ENCODE measurements around the gene LDLRAD4.
A peak's percentile ranks its signal among the peaks of the same experiment; 100 is the strongest.

LDLRAD4 gene

GRCh38 chr18:13372531-13372951 is 154.0 kb downstream of the LDLRAD4 start:
- Mint-ChIP-seq H3K4me1 (peaks cover 81% of the 10 kb centered on the region), H3K36me3 (no peaks in the 10 kb centered on the region), H3K9me3 (no peaks in the 10 kb centered on the region), H3K27ac (peak overlapping the region; percentile 78), H3K27me3 (no peaks in the 10 kb centered on the region), H3K4me3 (no peak overlapping the region)

GRCh38 chr18:13374096-13374467 is 155.5 kb downstream of the LDLRAD4 start:
- Mint-ChIP-seq H3K36me3 (no peaks in the 10 kb centered on the region), H3K27ac (no peak overlapping the region), H3K9me3 (no peaks in the 10 kb centered on the region), H3K4me3 (no peak overlapping the region), H3K4me1 (peaks cover 88% of the 10 kb centered on the region), H3K27me3 (no peaks in the 10 kb centered on the region)

GRCh38 chr18:13374468-13375301 is 156.1 kb downstream of the LDLRAD4 start:
- H3K36me3 Mint-ChIP-seq: no peaks in the 10 kb centered on the region
- peak overlapping the region; percentile 69 for H3K4me3 Mint-ChIP-seq
- H3K27me3 Mint-ChIP-seq: no peaks in the 10 kb centered on the region
- H3K9me3 Mint-ChIP-seq: no peaks in the 10 kb centered on the region
- H3K27ac Mint-ChIP-seq: peak overlapping the region; percentile 95
- H3K4me1 Mint-ChIP-seq: peaks cover 86% of the 10 kb centered on the region

GRCh38 chr18:13375302-13376255 is 157.0 kb downstream of the LDLRAD4 start:
- H3K4me1 Mint-ChIP-seq: peaks cover 82% of the 10 kb centered on the region

GRCh38 chr18:13376298-13376840 is 157.8 kb downstream of the LDLRAD4 start:
- Mint-ChIP-seq H3K36me3 (no peaks in the 10 kb centered on the region), H3K27me3 (no peaks in the 10 kb centered on the region), H3K9me3 (no peaks in the 10 kb centered on the region), H3K27ac (peak overlapping the region; percentile 95), H3K4me1 (peaks cover 89% of the 10 kb centered on the region), H3K4me3 (peak overlapping the region; percentile 81)

More at GRCh38 chr18:13375302-13376255, 157.0 kb downstream of the LDLRAD4 start:
- H3K27me3 Mint-ChIP-seq: no peaks in the 10 kb centered on the region
- H3K36me3 Mint-ChIP-seq: no peaks in the 10 kb centered on the region
- H3K27ac Mint-ChIP-seq: peak overlapping the region; percentile 95
- no peaks in the 10 kb centered on the region for H3K9me3 Mint-ChIP-seq
- peak overlapping the region; percentile 81 for H3K4me3 Mint-ChIP-seq

- Mint-ChIP-seq H3K4me1 (peaks cover 89% of the 10 kb centered on the region), H3K4me3 (peak overlapping the region; percentile 81), H3K36me3 (no peaks in the 10 kb centered on the region), H3K9me3 (no peaks in the 10 kb centered on the region), H3K27ac (peak overlapping the region; percentile 95), H3K27me3 (no peaks in the 10 kb centered on the region)
Observed at GRCh38 chr18:13376841-13377351, 158.3 kb downstream of the LDLRAD4 start.

- H3K4me1 Mint-ChIP-seq: peaks cover 89% of the 10 kb centered on the region
- H3K27me3 Mint-ChIP-seq: no peaks in the 10 kb centered on the region
- H3K27ac Mint-ChIP-seq: peak overlapping the region; percentile 95
- H3K36me3 Mint-ChIP-seq: no peaks in the 10 kb centered on the region
- H3K4me3 Mint-ChIP-seq: peak overlapping the region; percentile 81
- H3K9me3 Mint-ChIP-seq: no peaks in the 10 kb centered on the region
Observed at GRCh38 chr18:13377496-13377895, 158.9 kb downstream of the LDLRAD4 start.

- Mint-ChIP-seq H3K27ac (peak overlapping the region; percentile 68), H3K27me3 (no peaks in the 10 kb centered on the region), H3K4me1 (peaks cover 89% of the 10 kb centered on the region), H3K36me3 (no peaks in the 10 kb centered on the region), H3K4me3 (peak overlapping the region; percentile 81), H3K9me3 (no peaks in the 10 kb centered on the region)
Observed at GRCh38 chr18:13378150-13378549, 159.6 kb downstream of the LDLRAD4 start.

GRCh38 chr18:13379062-13379865 is 160.7 kb downstream of the LDLRAD4 start:
- Mint-ChIP-seq H3K4me1 (peaks cover 89% of the 10 kb centered on the region), H3K27me3 (no peaks in the 10 kb centered on the region), H3K4me3 (no peak overlapping the region), H3K9me3 (no peaks in the 10 kb centered on the region), H3K27ac (no peak overlapping the region), H3K36me3 (no peaks in the 10 kb centered on the region)

- no peaks in the 10 kb centered on the region for H3K27me3 Mint-ChIP-seq
- H3K9me3 Mint-ChIP-seq: no peaks in the 10 kb centered on the region
- peaks cover 91% of the 10 kb centered on the region for H3K4me1 Mint-ChIP-seq
- no peaks in the 10 kb centered on the region for H3K36me3 Mint-ChIP-seq
- H3K4me3 Mint-ChIP-seq: no peak overlapping the region
- peak overlapping the region; percentile 51 for H3K27ac Mint-ChIP-seq
Observed at GRCh38 chr18:13379930-13380690, 161.6 kb downstream of the LDLRAD4 start.

- Mint-ChIP-seq H3K27me3 (no peaks in the 10 kb centered on the region), H3K36me3 (no peaks in the 10 kb centered on the region), H3K9me3 (no peaks in the 10 kb centered on the region), H3K27ac (peak overlapping the region; percentile 51), H3K4me3 (no peak overlapping the region), H3K4me1 (peaks cover 89% of the 10 kb centered on the region)
Observed at GRCh38 chr18:13380691-13381070, 162.1 kb downstream of the LDLRAD4 start.

- Mint-ChIP-seq H3K4me1 (peaks cover 87% of the 10 kb centered on the region), H3K27ac (peak overlapping the region; percentile 98), H3K4me3 (peak overlapping the region; percentile 91), H3K36me3 (no peaks in the 10 kb centered on the region), H3K27me3 (no peaks in the 10 kb centered on the region), H3K9me3 (no peaks in the 10 kb centered on the region)
Observed at GRCh38 chr18:13381331-13381730, 162.8 kb downstream of the LDLRAD4 start.

- peak overlapping the region; percentile 91 for H3K4me3 Mint-ChIP-seq
- peaks cover 82% of the 10 kb centered on the region for H3K4me1 Mint-ChIP-seq
- H3K27me3 Mint-ChIP-seq: no peaks in the 10 kb centered on the region
- no peaks in the 10 kb centered on the region for H3K36me3 Mint-ChIP-seq
- no peaks in the 10 kb centered on the region for H3K9me3 Mint-ChIP-seq
- peak overlapping the region; percentile 98 for H3K27ac Mint-ChIP-seq
Observed at GRCh38 chr18:13381944-13382365, 163.4 kb downstream of the LDLRAD4 start.

GRCh38 chr18:13382366-13382953 is 163.9 kb downstream of the LDLRAD4 start:
- Mint-ChIP-seq H3K27ac (peak overlapping the region; percentile 98), H3K4me1 (peaks cover 76% of the 10 kb centered on the region), H3K9me3 (no peaks in the 10 kb centered on the region), H3K27me3 (no peaks in the 10 kb centered on the region), H3K36me3 (no peaks in the 10 kb centered on the region), H3K4me3 (peak overlapping the region; percentile 91)
